ENCODE measurements around the gene TMEM131.
"Not testable (repeated sequence)": the region's sequence is repeated elsewhere in the genome, so short reads cannot be mapped to it uniquely, and the experiment has no call there.

Gene TMEM131

DNA sequence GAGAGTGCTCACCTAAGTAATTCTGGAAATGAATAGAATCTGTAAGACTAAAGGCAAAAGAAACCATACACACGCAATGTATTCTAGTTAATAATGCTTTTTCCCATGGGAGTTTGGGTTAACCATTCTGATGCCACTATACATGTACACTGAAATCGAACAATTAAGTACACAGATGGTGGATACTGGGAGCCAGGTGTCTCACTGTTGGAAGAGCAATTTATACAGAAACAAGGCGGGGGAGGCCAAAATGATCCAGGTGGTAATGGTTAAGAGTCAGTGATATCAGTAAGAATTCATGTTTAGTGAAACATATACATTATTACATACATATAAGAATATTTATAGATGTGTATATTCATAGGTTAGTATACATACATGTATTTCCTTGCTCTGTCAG lies 67.2 kb downstream of the TMEM131 start:
- Histone ChIP-seq H3K4me3 (ENCODE audit: low read depth, low read length) (no peak overlapping the region), H3K9ac (ENCODE audit: low read depth, low read length) (no peak overlapping the region)

DNA sequence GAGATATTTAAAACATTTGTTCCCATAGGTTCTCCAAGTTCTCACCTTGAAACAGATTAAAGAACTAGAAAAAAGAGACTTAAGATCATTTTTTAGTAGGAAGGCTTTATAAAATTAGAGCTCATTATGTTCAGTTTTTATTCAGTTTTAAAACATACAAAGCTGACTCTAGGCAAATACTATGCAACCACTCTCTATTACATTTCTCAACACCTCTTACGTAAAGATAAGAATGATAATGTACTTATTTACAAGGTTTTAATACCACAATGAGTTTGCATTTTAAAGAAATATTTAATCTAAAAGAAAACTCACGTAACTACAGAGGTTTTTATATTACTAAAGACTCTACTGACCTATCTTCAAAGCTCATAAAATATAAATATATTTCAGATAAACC lies 68.8 kb downstream of the TMEM131 start:
- no peak overlapping the region for H3K27ac ChIP-seq (ENCODE audit: low read depth, low read length)

More for the DNA sequence above, 67.2 kb downstream of the TMEM131 start:
- Histone ChIP-seq H3K27me3 (ENCODE audit: control insufficient read depth, insufficient read depth, low read length) (no peaks in the 10 kb centered on the region), H3K9me3 (ENCODE audit: control insufficient read depth, insufficient read depth, low read length) (no peaks in the 10 kb centered on the region), H3K36me3 (ENCODE audit: control insufficient read depth, insufficient read depth, low read length) (0 out of 2 replicates have a peak, but pooled peaks cover 5% of the 10 kb centered on the region), H3K4me1 (ENCODE audit: control insufficient read depth, insufficient read depth, low read length) (peaks cover 10% of the 10 kb centered on the region), H3K27ac (ENCODE audit: low read depth, low read length) (no peak overlapping the region)

DNA sequence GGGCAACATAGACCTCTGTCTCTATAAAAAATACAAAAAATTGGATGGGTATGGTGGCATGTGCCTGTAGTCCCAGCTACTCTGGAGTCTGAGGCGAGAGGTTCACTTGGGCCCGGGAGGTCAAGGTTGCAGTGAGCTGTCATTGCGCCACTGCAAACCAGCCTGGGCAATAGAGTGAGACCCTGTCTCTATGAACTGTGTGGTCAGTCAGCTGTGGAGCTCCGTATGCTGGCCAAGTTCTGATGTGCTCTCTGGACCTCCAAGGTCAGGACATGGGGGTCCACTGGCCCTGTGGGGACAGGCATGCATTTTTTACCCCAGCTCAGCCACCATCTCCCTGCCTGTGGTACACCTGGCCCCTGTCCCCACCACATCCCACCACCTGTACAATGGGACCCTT lies 71.6 kb downstream of the TMEM131 start:
- Histone ChIP-seq H3K27ac (ENCODE audit: low read depth, low read length) (no peak overlapping the region), H3K4me3 (ENCODE audit: low read depth, low read length) (no peak overlapping the region), H3K36me3 (ENCODE audit: control insufficient read depth, insufficient read depth, low read length) (0 out of 2 replicates have a peak, but pooled peaks cover 5% of the 10 kb centered on the region), H3K4me1 (ENCODE audit: control insufficient read depth, insufficient read depth, low read length) (no peaks in the 10 kb centered on the region), H3K9me3 (ENCODE audit: control insufficient read depth, insufficient read depth, low read length) (no peaks in the 10 kb centered on the region), H3K9ac (ENCODE audit: low read depth, low read length) (no peak overlapping the region), H3K27me3 (ENCODE audit: control insufficient read depth, insufficient read depth, low read length) (no peaks in the 10 kb centered on the region)

More for the DNA sequence above, 68.8 kb downstream of the TMEM131 start:
- Histone ChIP-seq H3K27me3 (ENCODE audit: control insufficient read depth, insufficient read depth, low read length) (no peaks in the 10 kb centered on the region), H3K4me3 (ENCODE audit: low read depth, low read length) (no peak overlapping the region), H3K36me3 (ENCODE audit: control insufficient read depth, insufficient read depth, low read length) (0 out of 2 replicates have a peak, but pooled peaks cover 5% of the 10 kb centered on the region), H3K9ac (ENCODE audit: low read depth, low read length) (no peak overlapping the region), H3K9me3 (ENCODE audit: control insufficient read depth, insufficient read depth, low read length) (no peaks in the 10 kb centered on the region), H3K4me1 (ENCODE audit: control insufficient read depth, insufficient read depth, low read length) (peaks cover 10% of the 10 kb centered on the region)

DNA sequence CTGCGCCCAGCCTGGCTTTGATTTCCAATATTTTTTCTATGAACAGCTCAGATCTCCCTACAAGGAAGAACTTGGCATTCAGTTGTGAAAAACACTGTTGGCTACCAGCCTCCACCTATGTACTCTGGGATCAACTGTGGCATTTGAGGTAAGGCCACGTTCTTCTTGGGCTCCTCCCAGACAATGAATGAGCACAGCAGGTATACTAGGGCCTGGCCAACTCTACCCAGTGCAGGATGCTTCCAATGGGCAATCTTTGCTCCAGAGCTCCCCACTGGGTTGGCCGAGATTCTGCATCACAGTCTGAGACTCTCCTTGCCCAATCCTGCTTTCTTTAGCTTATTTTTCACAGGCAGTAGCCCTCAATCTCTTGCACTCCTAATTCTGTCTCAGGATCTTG lies 75.9 kb downstream of the TMEM131 start:
- Histone ChIP-seq H3K4me1 (ENCODE audit: control insufficient read depth, insufficient read depth, low read length) (0 out of 2 replicates have a peak, but pooled peaks cover 7% of the 10 kb centered on the region), H3K27me3 (ENCODE audit: control insufficient read depth, insufficient read depth, low read length) (no peaks in the 10 kb centered on the region), H3K4me3 (ENCODE audit: low read depth, low read length) (no peak overlapping the region), H3K27ac (ENCODE audit: low read depth, low read length) (no peak overlapping the region), H3K9ac (ENCODE audit: low read depth, low read length) (no peak overlapping the region), H3K36me3 (ENCODE audit: control insufficient read depth, insufficient read depth, low read length) (no peaks in the 10 kb centered on the region), H3K9me3 (ENCODE audit: control insufficient read depth, insufficient read depth, low read length) (no peaks in the 10 kb centered on the region)

DNA sequence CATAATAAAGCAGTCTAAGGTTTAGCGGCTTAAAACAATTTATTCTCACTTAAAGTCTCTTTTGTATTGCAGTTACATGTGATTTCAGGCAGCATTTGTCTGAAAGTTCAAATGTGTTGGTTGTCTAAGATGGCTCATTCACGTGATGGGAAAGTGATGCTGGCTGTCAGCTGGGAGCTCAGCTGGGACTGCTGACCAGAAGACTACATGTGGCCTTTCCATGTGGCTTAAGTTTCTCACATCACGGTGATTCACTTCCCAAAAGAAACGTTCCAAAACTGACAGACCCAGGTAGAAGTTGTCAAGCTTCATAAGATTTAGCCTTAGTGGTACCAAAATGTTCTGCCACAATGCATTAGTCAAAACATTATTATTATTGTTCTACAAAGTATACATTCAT lies 76.9 kb downstream of the TMEM131 start:
- Histone ChIP-seq H3K27ac (ENCODE audit: low read depth, low read length) (no peak overlapping the region), H3K4me3 (ENCODE audit: low read depth, low read length) (no peak overlapping the region), H3K4me1 (ENCODE audit: control insufficient read depth, insufficient read depth, low read length) (0 out of 2 replicates have a peak, but pooled peaks cover 7% of the 10 kb centered on the region), H3K27me3 (ENCODE audit: control insufficient read depth, insufficient read depth, low read length) (no peaks in the 10 kb centered on the region), H3K36me3 (ENCODE audit: control insufficient read depth, insufficient read depth, low read length) (no peaks in the 10 kb centered on the region), H3K9ac (ENCODE audit: low read depth, low read length) (no peak overlapping the region), H3K9me3 (ENCODE audit: control insufficient read depth, insufficient read depth, low read length) (no peaks in the 10 kb centered on the region)

DNA sequence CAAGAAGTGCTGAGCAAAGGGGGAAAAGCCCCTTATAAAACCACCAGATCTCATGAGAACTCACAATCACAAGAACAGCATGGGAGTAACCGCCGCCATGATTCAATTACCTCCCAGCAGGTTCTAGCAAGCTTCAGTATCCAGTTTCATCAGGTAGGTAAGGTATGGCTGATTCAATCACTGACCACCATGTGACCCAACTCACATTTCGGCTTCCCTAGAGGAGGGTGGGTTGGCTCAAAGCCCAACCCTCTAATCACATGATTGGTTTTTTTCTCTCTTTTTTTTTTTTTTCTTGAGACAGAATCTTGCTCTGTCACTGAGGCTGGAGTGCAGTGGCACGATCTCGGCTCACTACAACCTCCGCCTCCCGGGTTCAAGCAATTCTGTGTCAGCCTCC lies 78.1 kb downstream of the TMEM131 start:
- not testable (repeated sequence) for H3K27ac ChIP-seq (ENCODE audit: low read depth, low read length); H3K4me1 ChIP-seq (ENCODE audit: control insufficient read depth, insufficient read depth, low read length); H3K9me3 ChIP-seq (ENCODE audit: control insufficient read depth, insufficient read depth, low read length); H3K36me3 ChIP-seq (ENCODE audit: control insufficient read depth, insufficient read depth, low read length); H3K4me3 ChIP-seq (ENCODE audit: low read depth, low read length); H3K27me3 ChIP-seq (ENCODE audit: control insufficient read depth, insufficient read depth, low read length); H3K9ac ChIP-seq (ENCODE audit: low read depth, low read length)

DNA sequence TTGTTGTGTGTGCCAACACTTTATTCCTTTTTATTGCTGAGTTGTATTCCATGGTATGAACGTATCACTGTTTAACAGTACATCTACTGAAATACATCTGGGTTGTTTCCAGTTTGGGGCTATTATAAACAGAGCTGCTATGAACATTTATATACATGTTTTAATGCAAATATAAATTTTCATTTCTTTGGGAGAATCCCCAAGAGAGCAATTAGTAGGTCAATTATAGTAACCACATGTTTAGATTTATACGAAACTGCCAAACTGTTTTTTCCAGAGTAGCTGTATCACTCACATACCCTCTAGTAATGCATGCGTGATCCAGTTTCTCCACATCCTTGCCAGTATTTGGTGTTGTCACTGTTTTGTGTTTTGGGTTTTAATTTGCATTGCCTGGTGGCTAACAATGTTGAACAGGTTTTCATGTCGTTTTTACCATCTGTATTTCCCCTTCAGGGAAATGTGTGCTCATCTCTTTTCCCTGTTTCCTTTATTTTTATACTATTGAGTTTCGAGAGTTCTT lies 81.0 kb downstream of the TMEM131 start:
- H3K4me1 ChIP-seq (ENCODE audit: control insufficient read depth, insufficient read depth, low read length): 0 out of 2 replicates have a peak, but pooled peaks cover 7% of the 10 kb centered on the region
- no peaks in the 10 kb centered on the region for H3K9me3 ChIP-seq (ENCODE audit: control insufficient read depth, insufficient read depth, low read length)
- no peak overlapping the region for H3K27ac ChIP-seq (ENCODE audit: low read depth, low read length)
- no peaks in the 10 kb centered on the region for H3K36me3 ChIP-seq (ENCODE audit: control insufficient read depth, insufficient read depth, low read length)
- H3K4me3 ChIP-seq (ENCODE audit: low read depth, low read length): no peak overlapping the region
- no peaks in the 10 kb centered on the region for H3K27me3 ChIP-seq (ENCODE audit: control insufficient read depth, insufficient read depth, low read length)
- H3K9ac ChIP-seq (ENCODE audit: low read depth, low read length): no peak overlapping the region

DNA sequence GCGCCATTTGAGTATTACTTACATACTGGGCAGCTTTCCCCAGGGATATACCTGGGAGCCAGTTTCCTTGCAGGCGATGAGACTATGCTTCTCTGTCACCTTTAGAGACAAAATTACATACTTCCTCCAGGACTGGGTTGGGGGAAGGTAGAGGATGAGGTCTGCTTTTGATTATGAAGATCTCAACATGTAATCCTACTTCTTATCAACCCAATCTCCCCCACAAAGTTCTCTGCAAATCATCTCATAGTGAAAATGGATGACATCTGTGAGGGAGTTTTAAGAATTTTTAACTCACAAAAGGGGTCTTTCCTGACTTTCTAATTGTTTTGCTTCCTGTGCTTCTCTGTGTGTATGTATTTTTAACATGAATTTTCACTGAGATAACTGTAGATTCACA lies 81.9 kb downstream of the TMEM131 start:
- Histone ChIP-seq H3K4me3 (ENCODE audit: low read depth, low read length) (no peak overlapping the region), H3K9me3 (ENCODE audit: control insufficient read depth, insufficient read depth, low read length) (no peaks in the 10 kb centered on the region), H3K9ac (ENCODE audit: low read depth, low read length) (no peak overlapping the region), H3K4me1 (ENCODE audit: control insufficient read depth, insufficient read depth, low read length) (0 out of 2 replicates have a peak, but pooled peaks cover 7% of the 10 kb centered on the region), H3K36me3 (ENCODE audit: control insufficient read depth, insufficient read depth, low read length) (no peaks in the 10 kb centered on the region), H3K27me3 (ENCODE audit: control insufficient read depth, insufficient read depth, low read length) (no peaks in the 10 kb centered on the region), H3K27ac (ENCODE audit: low read depth, low read length) (no peak overlapping the region)

DNA sequence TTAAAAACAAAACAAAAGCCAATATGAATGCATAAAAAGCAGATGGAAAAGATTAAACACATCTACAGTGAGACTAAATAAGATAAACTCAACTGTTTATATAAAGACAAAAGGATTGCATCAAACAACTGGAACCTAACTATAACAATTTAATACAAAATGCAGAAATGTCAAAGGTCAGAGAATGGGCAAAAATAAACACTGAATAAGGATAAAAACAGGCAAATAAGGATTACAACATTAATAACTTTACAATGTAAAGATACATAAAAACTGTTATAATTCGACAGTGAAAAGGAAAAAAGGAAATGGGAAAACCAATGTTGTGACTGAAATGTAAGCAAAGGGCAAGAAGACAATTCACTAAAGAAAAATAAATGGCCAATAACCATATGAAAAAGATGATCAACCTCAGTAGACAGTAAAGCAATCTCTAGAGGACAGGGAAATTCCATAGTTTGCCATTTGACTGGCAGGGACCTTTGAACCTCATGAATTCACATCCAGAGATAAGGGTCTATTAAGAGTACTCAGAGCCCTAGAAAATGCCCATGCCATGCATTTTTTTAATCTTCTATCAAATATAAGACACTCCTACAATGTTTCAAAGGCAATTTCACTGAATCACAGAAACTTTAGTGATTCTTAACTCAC lies 83.7 kb downstream of the TMEM131 start:
- Histone ChIP-seq H3K27ac (ENCODE audit: low read depth, low read length) (no peak overlapping the region), H3K4me3 (ENCODE audit: low read depth, low read length) (no peak overlapping the region), H3K9me3 (ENCODE audit: control insufficient read depth, insufficient read depth, low read length) (no peaks in the 10 kb centered on the region), H3K27me3 (ENCODE audit: control insufficient read depth, insufficient read depth, low read length) (no peaks in the 10 kb centered on the region), H3K36me3 (ENCODE audit: control insufficient read depth, insufficient read depth, low read length) (no peaks in the 10 kb centered on the region), H3K9ac (ENCODE audit: low read depth, low read length) (no peak overlapping the region), H3K4me1 (ENCODE audit: control insufficient read depth, insufficient read depth, low read length) (0 out of 2 replicates have a peak, but pooled peaks cover 2% of the 10 kb centered on the region)

DNA sequence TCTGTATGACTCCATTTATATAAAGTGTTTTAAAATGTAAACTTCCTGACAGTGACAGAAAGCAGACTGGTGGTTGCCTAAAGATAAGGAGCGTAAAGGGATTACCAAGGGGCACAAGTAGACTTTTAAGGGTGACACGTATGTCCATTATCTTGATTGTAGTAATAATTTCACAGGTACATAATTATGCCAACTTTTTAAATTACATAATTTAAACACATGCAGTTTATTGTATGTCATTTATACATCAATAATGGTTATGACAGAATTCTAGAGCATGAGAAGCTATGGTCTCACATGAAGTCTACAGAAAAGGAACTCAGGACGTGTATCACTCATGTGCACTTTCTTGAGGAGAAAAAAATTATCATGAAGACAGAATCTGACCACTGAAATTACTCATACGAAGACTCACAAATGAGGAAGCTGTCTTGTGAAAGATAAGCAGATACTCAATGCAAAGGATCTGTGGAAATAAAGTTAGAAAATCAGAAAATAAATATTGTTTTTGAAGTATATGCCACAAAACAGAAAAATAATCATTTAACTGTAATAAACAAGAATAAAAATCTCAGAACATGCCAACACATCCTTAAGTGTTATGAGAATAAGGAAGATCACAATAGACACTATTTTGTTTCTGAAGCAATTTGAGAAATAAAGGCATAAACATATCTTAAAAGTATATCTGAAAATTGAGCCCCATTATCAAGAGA lies 84.4 kb downstream of the TMEM131 start:
- Histone ChIP-seq H3K4me3 (ENCODE audit: low read depth, low read length) (no peak overlapping the region), H3K36me3 (ENCODE audit: control insufficient read depth, insufficient read depth, low read length) (no peaks in the 10 kb centered on the region), H3K9me3 (ENCODE audit: control insufficient read depth, insufficient read depth, low read length) (no peaks in the 10 kb centered on the region), H3K9ac (ENCODE audit: low read depth, low read length) (no peak overlapping the region), H3K4me1 (ENCODE audit: control insufficient read depth, insufficient read depth, low read length) (no peaks in the 10 kb centered on the region), H3K27me3 (ENCODE audit: control insufficient read depth, insufficient read depth, low read length) (no peaks in the 10 kb centered on the region), H3K27ac (ENCODE audit: low read depth, low read length) (no peak overlapping the region)

Data from HUES48 (cell line).